ENCODE results near the gene CTDNEP1. TPM values are rescaled to one million over a fixed set of nuclear protein-coding genes. Genes with fewer than 3 reads are reported as not detected.

Gene CTDNEP1
- total and polyA plus RNA-seq, 2 of the 4 experiments (the other 2 are of a cell fraction): 23.8 to 132 TPM

DNA sequence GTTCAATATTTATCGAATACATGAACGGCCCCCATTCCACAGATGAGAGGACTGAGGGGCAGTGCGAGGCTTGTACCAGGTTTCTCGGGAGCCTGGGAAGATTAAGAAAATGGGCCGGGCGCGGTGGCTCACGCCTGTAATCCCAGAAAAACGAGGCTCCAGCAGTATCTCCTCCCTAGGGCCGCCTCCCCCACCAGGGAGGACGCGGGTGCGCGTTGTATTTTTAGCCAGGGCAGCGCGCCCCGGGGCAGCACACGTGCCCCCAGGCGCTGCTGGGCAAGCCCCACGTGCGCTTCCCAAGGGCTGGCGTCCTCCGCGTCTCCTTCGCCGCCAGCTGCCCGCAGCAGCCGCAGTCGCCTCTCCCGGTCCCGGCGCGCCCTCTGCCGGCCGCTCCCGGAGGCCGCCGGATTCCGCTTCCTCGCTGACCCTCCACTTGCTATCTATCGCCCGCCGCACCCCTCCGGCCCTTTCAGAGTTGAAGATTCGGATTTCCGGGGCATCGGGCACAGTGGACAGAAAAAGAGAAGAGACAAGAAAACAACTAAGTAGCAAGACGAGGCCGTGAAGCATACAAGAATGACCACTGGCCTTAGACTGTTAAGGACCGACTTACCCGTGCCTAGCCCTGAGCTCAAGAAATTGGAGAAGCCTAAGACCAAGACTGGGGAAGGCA is 44.8 kb upstream of the CTDNEP1 start (continued):
- TF ChIP-seq, protein P1, sequence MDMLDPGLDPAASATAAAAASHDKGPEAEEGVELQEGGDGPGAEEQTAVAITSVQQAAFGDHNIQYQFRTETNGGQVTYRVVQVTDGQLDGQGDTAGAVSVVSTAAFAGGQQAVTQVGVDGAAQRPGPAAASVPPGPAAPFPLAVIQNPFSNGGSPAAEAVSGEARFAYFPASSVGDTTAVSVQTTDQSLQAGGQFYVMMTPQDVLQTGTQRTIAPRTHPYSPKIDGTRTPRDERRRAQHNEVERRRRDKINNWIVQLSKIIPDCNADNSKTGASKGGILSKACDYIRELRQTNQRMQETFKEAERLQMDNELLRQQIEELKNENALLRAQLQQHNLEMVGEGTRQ (IDR thresholded peaks at IDR 0.05; ENCODE audit: low read depth, low read length): peak; percentile 92

GRCh38 chr17:7295230-7296180 is 44.0 kb upstream of the CTDNEP1 start:
- no peaks in the 10 kb centered on the region; the same call in 1 of the 2 replicates for H3K9me1 ChIP-seq (ENCODE audit: insufficient read depth, low read length)
- H3K56ac ChIP-seq (ENCODE audit: extremely low read depth, insufficient read depth, low read length): no peak overlapping the region
- no peak overlapping the region for H2BK20ac ChIP-seq (ENCODE audit: low read depth, low read length)
- no peak overlapping the region for H2AK5ac ChIP-seq (ENCODE audit: low read depth, low read length)
- ATAC-seq (ENCODE audit: low read depth) (no peak), DNase-seq (no peak)
- H3K4me3 ChIP-seq (ENCODE audit: insufficient read depth, low read depth, low read length): no peak overlapping the region
- intact Hi-C loops (cut with micrococcal nuclease) (loop anchor here (1.0 to 5.0 kb wide), 4 partner anchors 15 to 250 kb away; partner anchors contain the start of gene PHF23), dilution Hi-C loops (cut with HindIII; ENCODE audit: low sequenced_read_pairs, unreplicated experiment) (no loop called here), in situ Hi-C loops (cut with MboI; ENCODE audit: low sequenced_read_pairs) (no loop called here)
- ChIA-PET POLR2A (ENCODE audit: unreplicated experiment) (no interaction called here), CTCF (interaction anchor here (0.7 to 2.0 kb wide), 6 partner anchors 10 to 250 kb away, joined by 3 to 17 read pairs (median 6); partner anchors contain the start of gene SLC2A4)
- H3K18ac ChIP-seq (ENCODE audit: low read depth, low read length): no peak overlapping the region
- H3K9me3 ChIP-seq (ENCODE audit: control insufficient read depth, insufficient read depth, low read length): no peaks in the 10 kb centered on the region; the same call in 1 of the 2 replicates
- H2BK15ac ChIP-seq (ENCODE audit: low read depth, low read length): no peak overlapping the region
- no peaks in the 10 kb centered on the region for H3K79me1 ChIP-seq (ENCODE audit: low read depth in 1 of 2, low read length in 2 of 2)
- H4K91ac ChIP-seq (ENCODE audit: insufficient read depth, low read depth, low read length): no peak overlapping the region
- H3K9ac ChIP-seq (ENCODE audit: low read depth, low read length): no peak overlapping the region
- no peak overlapping the region for H4K8ac ChIP-seq (ENCODE audit: low read depth in 2 of 2, low read length in 2 of 2)
- 54% methylated on average over 16 of the region's 42 CpGs; no CpG with 5 or more reads in 1 of the 2 experiments for WGBS, 2 experiments (ENCODE audit: extremely low coverage in 2 of 2, insufficient read length in 1 of 2)
- H2AK9ac ChIP-seq (replicated peaks; ENCODE audit: low read depth, low read length, poor library complexity): peak overlapping the region; percentile 23
- no TSS peak for BruUV-seq (replicated peaks)
- H3K27ac ChIP-seq (ENCODE audit: insufficient read depth, low read length): no peak overlapping the region
- H3K4me1 ChIP-seq (ENCODE audit: control insufficient read depth, insufficient read depth, low read length): peaks cover 3% of the 10 kb centered on the region
- peaks cover 51% of the 10 kb centered on the region for H3K27me3 ChIP-seq (ENCODE audit: control insufficient read depth, insufficient read depth, low read length)
- H3K36me3 ChIP-seq (ENCODE audit: control insufficient read depth, insufficient read depth, low read length): no peaks in the 10 kb centered on the region
- H3K23ac ChIP-seq (ENCODE audit: low read depth, low read length): no peak overlapping the region
- no peak overlapping the region for H2BK120ac ChIP-seq (ENCODE audit: low read depth, low read length)
- H3K14ac ChIP-seq (replicated peaks; ENCODE audit: low read depth, low read length): no peak overlapping the region
- H2AFZ ChIP-seq (replicated peaks; ENCODE audit: low read length, poor library complexity): peak overlapping the region; percentile 88
- no peak overlapping the region for H2BK5ac ChIP-seq (ENCODE audit: low read depth, low read length, poor library complexity, severe bottlenecking)
- 0 out of 2 replicates have a peak, but pooled peaks cover 3% of the 10 kb centered on the region for H4K20me1 ChIP-seq (ENCODE audit: insufficient read depth, low read length)
- H4K5ac ChIP-seq (ENCODE audit: low read depth, low read length): no peak overlapping the region
- H3K4ac ChIP-seq (ENCODE audit: low read depth, low read length): no peak overlapping the region
- H3K4me2 ChIP-seq (ENCODE audit: low read depth, low read length): peak overlapping the region; percentile 62
- TF ChIP-seq, protein P1 (IDR thresholded peaks at IDR 0.05; ENCODE audit: low read depth, low read length): no peak
- no peak for TF ChIP-seq MAFK (IDR thresholded peaks at IDR 0.05; ENCODE audit: low read depth, low read length)
- TF ChIP-seq, protein P2, sequence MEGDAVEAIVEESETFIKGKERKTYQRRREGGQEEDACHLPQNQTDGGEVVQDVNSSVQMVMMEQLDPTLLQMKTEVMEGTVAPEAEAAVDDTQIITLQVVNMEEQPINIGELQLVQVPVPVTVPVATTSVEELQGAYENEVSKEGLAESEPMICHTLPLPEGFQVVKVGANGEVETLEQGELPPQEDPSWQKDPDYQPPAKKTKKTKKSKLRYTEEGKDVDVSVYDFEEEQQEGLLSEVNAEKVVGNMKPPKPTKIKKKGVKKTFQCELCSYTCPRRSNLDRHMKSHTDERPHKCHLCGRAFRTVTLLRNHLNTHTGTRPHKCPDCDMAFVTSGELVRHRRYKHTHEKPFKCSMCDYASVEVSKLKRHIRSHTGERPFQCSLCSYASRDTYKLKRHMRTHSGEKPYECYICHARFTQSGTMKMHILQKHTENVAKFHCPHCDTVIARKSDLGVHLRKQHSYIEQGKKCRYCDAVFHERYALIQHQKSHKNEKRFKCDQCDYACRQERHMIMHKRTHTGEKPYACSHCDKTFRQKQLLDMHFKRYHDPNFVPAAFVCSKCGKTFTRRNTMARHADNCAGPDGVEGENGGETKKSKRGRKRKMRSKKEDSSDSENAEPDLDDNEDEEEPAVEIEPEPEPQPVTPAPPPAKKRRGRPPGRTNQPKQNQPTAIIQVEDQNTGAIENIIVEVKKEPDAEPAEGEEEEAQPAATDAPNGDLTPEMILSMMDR (conservative IDR thresholded peaks at IDR 0.05; ENCODE audit: low read depth, low read length): no peak
- TF ChIP-seq RCOR1 (IDR thresholded peaks at IDR 0.05; ENCODE audit: insufficient replicate concordance, low read length): no peak
- no peak for TF ChIP-seq ELK1 (IDR thresholded peaks at IDR 0.05; ENCODE audit: borderline replicate concordance, low read depth, low read length)
- TF ChIP-seq POLR2A (IDR thresholded peaks at IDR 0.05; ENCODE audit: low read depth, low read length): no peak
- TF ChIP-seq RAD21 (IDR thresholded peaks at IDR 0.05; ENCODE audit: low read length): no peak
- TF ChIP-seq CHD1 (IDR thresholded peaks at IDR 0.05; ENCODE audit: low read depth, low read length): no peak
